Esophagus muscularis mucosa (tissue), 4 donors: ENCODE data around the gene CAMTA1. TPM values are rescaled to one million over a fixed set of nuclear protein-coding genes. Genes with fewer than 3 reads are reported as not detected.

Experiments
- DNase-seq: peaks from one replicate; pipeline ENCODE4 v3.0.0-alpha.2; 2017; ENCODE audit errors: extremely low spot score
- H3K27ac ChIP-seq, 4 donors: fragments of 200-600 bp; sonication (generic); replicated peaks in 1 of 4; 1 replicate in 3 of 4; 2 replicates in 1 of 4; pipeline ENCODE4 v1.5.1; 2016 to 2019; ENCODE audit warnings: mild to moderate bottlenecking in 1 of 4
- H3K27me3 ChIP-seq, 4 donors: fragments of 200-600 bp; sonication (generic); one replicate each; pipeline versions ENCODE4 v1.5.1 to v1.6.0; 2016 to 2019
- H3K36me3 ChIP-seq, 4 donors: fragments of 200-600 bp; sonication (generic); one replicate each; pipeline ENCODE4 v1.5.1; 2016 to 2019
- H3K4me1 ChIP-seq, 4 donors: fragments of 200-600 bp; sonication (generic); one replicate each; pipeline ENCODE4 v1.5.1; 2016 to 2019
- H3K4me3 ChIP-seq, 4 donors: fragments of 200-600 bp; sonication (generic); 1 replicate in 2 of 4; 2 replicates in 2 of 4; pipeline ENCODE4 v1.5.1; 2016 to 2019; ENCODE audit warnings: mild to moderate bottlenecking in 4 of 4, moderate library complexity in 1 of 4
- H3K9me3 ChIP-seq, 4 donors: fragments of 200-600 bp; sonication (generic); 1 replicate in 3 of 4; 2 replicates in 1 of 4; pipeline ENCODE4 v1.5.1; 2016 to 2019
- CTCF ChIP-seq, 3 experiments: fragments of 200-600 bp in 2 of 3; fragments of 450-650 bp in 1 of 3; sonication (generic) in 2 of 3; IDR thresholded peaks; one replicate each; pipeline ENCODE4 v1.5.1; 2017 to 2019; ENCODE audit warnings: antibody characterized with exemption in 3 of 3, mild to moderate bottlenecking in 2 of 3, moderate library complexity in 1 of 3
- EP300 ChIP-seq: sonication (generic); formaldehyde crosslinking; IDR thresholded peaks from one replicate; pipeline ENCODE4 v1.6.1; 2017; ENCODE audit warnings: antibody characterized with exemption
- POLR2A ChIP-seq: fragments of 450-650 bp; IDR thresholded peaks from one replicate; pipeline ENCODE4 v1.6.1; 2017; ENCODE audit warnings: antibody characterized with exemption, moderate library complexity, mild to moderate bottlenecking, low read depth
- POLR2AphosphoS5 ChIP-seq, 2 donors: sonication (generic); formaldehyde crosslinking; IDR thresholded peaks; one replicate each; pipeline ENCODE4 v1.6.1; 2017; ENCODE audit warnings: antibody characterized with exemption in 2 of 2
- WGBS: methylation state at CpG from one replicate; pipeline ENCODE4 v1.1.5; 2018; 5-methylcytosine and 5-hydroxymethylcytosine counted together
- intact Hi-C: fragments of 100-400 bp; cut with DNase I; formaldehyde crosslinking; loops from one replicate; pipeline ENCODE4 v1.15.1; 2023
- total RNA-seq, 4 donors: library from RNA; depleted of rRNA; stranded (reverse); fragments of >200 nt; gene quantifications; one replicate each; pipeline versions ENCODE4 v1.1.0 to v1.2.1, GENCODE V29; 2016

The CAMTA1 gene
- total RNA-seq, 4 donors from 2014 or later, result 109 to 226 (median 139) TPM

DNA sequence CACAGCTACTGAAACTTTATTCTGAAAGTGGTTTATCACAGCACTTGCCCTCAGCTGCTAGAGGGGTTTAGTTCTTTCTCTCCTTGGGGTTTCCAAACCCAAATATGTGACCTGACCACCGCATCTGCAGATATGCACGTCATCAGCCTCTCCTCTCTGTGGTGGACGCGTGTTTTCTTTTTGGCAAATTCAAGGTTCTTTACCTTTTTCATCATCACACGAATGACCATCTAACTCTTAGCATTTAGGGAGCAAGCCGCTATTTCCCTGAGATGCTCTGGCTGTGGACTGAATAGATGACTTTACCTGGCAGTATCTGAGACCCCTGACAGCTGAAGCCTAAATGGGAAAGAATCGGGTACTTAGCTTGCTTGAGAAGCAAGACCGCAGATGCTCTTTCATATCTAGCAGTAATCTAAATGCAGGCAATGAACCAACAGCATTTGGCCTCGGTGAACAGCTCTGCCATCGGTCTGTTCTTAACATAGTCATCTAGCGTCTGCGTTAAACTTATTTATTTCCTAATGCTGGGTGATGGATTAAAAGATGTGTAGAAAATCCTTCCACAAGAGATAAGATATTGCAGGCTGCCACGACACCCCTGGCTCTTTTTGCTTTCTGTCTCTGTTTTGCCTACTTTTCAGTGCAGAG lies 463.4 kb downstream of the CAMTA1 start:
- H3K9me3 ChIP-seq, result no peaks in the 10 kb centered on the region
- H3K4me1 ChIP-seq, result no peaks in the 10 kb centered on the region
- H3K27me3 ChIP-seq, result no peaks in the 10 kb centered on the region
- peak; percentile 68 for DNase-seq
- H3K27ac ChIP-seq, result no peak overlapping the region
- intact Hi-C loops, result no loop called here
- no peaks in the 10 kb centered on the region for H3K36me3 ChIP-seq
- TF ChIP-seq POLR2A, result no peak
- no peak for TF ChIP-seq POLR2AphosphoS5 (IDR thresholded peaks at IDR 0.05)
- TF ChIP-seq CTCF (IDR thresholded peaks at IDR 0.05), result no peak
- no peak for TF ChIP-seq EP300
- WGBS, result 92% methylated on average over 13 of the region's 13 CpGs
- no peak overlapping the region for H3K4me3 ChIP-seq

- no peaks in the 10 kb centered on the region for H3K27me3 ChIP-seq
- H3K9me3 ChIP-seq, result no peaks in the 10 kb centered on the region
- no peaks in the 10 kb centered on the region for H3K36me3 ChIP-seq
- H3K27ac ChIP-seq, result no peak overlapping the region
- no peak for TF ChIP-seq CTCF (IDR thresholded peaks at IDR 0.05)
- no peak for TF ChIP-seq POLR2AphosphoS5 (IDR thresholded peaks at IDR 0.05)
- TF ChIP-seq POLR2A, result no peak
- no peak for TF ChIP-seq EP300
- intact Hi-C loops, result no loop called here
- DNase-seq, result peak; percentile 2
- H3K4me3 ChIP-seq, result no peak overlapping the region
- 78% methylated on average over 3 of the region's 3 CpGs for WGBS
- H3K4me1 ChIP-seq, result no peaks in the 10 kb centered on the region
Measured at GRCh38 chr1:7249516-7249915, 464.3 kb downstream of the CAMTA1 start.

DNA sequence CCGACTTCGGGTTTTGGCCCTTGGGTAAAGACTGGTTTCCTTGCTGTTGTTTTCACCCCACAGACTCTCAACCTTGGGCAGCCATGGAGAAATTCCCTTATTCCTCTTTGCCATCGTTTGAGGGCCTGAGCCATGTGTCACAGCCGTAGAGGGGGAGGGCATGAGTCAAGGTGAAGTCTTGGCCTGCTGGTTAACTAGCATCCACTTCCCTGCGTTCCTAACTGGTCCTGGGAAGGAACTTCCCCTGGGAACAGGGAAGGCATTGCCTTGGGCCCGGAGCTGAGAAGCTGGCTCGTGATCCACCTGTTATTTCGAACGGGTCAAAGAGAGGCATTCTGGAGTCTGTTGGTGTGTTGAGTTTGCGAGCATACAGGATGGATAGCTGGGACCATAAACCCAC lies 464.9 kb downstream of the CAMTA1 start:
- peak; percentile 24 for DNase-seq
- intact Hi-C loops, result no loop called here
- Histone ChIP-seq H3K4me3 (no peak overlapping the region), H3K27me3 (no peaks in the 10 kb centered on the region), H3K27ac (no peak overlapping the region), H3K4me1 (no peaks in the 10 kb centered on the region), H3K36me3 (no peaks in the 10 kb centered on the region), H3K9me3 (no peaks in the 10 kb centered on the region)
- TF ChIP-seq EP300 (no peak), POLR2AphosphoS5 (IDR thresholded peaks at IDR 0.05) (no peak), POLR2A (no peak), CTCF (IDR thresholded peaks at IDR 0.05) (no peak)
- 95% methylated on average over 9 of the region's 10 CpGs for WGBS

GRCh38 chr1:7250597-7251453 lies 465.6 kb downstream of the CAMTA1 start:
- TF ChIP-seq EP300, result no peak
- no peak for TF ChIP-seq POLR2A
- no peak for TF ChIP-seq POLR2AphosphoS5 (IDR thresholded peaks at IDR 0.05)
- TF ChIP-seq CTCF (IDR thresholded peaks at IDR 0.05), result no peak
- no peaks in the 10 kb centered on the region for H3K36me3 ChIP-seq
- no peak overlapping the region for H3K4me3 ChIP-seq
- no peaks in the 10 kb centered on the region for H3K9me3 ChIP-seq
- peak; percentile 55 for DNase-seq
- H3K27ac ChIP-seq, result no peak overlapping the region
- 83% methylated on average over 21 of the region's 22 CpGs for WGBS
- H3K4me1 ChIP-seq, result no peaks in the 10 kb centered on the region
- intact Hi-C loops, result no loop called here
- no peaks in the 10 kb centered on the region for H3K27me3 ChIP-seq
